ENCODE measurements around the gene TPCN2. TPM values are rescaled to one million over a fixed set of nuclear protein-coding genes. Genes with fewer than 3 reads are reported as not detected.

Gene TPCN2
- total RNA-seq, 1 donor from 2014 or later, result 31.4 TPM

GRCh38 chr11:69157156-69157821 lies 108.6 kb downstream of the TPCN2 start:
- H3K36me3 Mint-ChIP-seq (ENCODE audit: low read depth, unreplicated experiment), result no peaks in the 10 kb centered on the region
- H3K4me1 Mint-ChIP-seq (ENCODE audit: unreplicated experiment), result peaks cover 4% of the 10 kb centered on the region
- TF ChIP-seq CTCF (IDR thresholded peaks at IDR 0.05; ENCODE audit: unreplicated experiment), result no peak
- no peak overlapping the region for H3K27ac Mint-ChIP-seq (ENCODE audit: unreplicated experiment)
- no peak for DNase-seq (ENCODE audit: low spot score)
- H3K4me3 Mint-ChIP-seq (ENCODE audit: unreplicated experiment), result no peak overlapping the region
- H3K9me3 Mint-ChIP-seq (ENCODE audit: unreplicated experiment), result no peaks in the 10 kb centered on the region
- peaks cover 3% of the 10 kb centered on the region for H3K27me3 Mint-ChIP-seq (ENCODE audit: unreplicated experiment)

DNA sequence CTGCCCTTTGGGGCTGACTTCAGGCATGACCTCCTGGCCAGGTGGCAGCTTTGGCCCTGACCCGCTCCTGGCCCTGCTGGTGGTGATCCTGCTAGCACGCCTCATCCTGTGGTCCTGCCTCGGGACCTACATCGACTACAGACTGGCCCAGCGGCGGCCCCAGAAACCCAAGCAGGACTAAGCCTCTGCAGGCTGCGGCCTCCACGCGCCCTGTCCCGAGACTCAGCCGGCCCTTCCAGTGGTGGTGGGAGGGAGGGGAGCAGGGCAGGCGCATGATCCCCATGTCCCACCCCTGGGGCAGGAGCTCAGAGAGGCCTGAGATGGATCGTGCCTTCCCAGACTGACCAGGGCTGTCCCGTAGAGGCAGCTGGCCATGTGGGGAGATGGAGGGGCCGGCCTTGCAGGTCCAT lies 109.1 kb downstream of the TPCN2 start:
- Mint-ChIP-seq H3K27me3 (ENCODE audit: unreplicated experiment) (peaks cover 6% of the 10 kb centered on the region), H3K9me3 (ENCODE audit: unreplicated experiment) (no peaks in the 10 kb centered on the region), H3K36me3 (ENCODE audit: low read depth, unreplicated experiment) (no peaks in the 10 kb centered on the region), H3K27ac (ENCODE audit: unreplicated experiment) (no peak overlapping the region), H3K4me1 (ENCODE audit: unreplicated experiment) (peaks cover 4% of the 10 kb centered on the region), H3K4me3 (ENCODE audit: unreplicated experiment) (no peak overlapping the region)
- no peak for DNase-seq (ENCODE audit: low spot score)
- no peak for TF ChIP-seq CTCF (IDR thresholded peaks at IDR 0.05; ENCODE audit: unreplicated experiment)

DNA sequence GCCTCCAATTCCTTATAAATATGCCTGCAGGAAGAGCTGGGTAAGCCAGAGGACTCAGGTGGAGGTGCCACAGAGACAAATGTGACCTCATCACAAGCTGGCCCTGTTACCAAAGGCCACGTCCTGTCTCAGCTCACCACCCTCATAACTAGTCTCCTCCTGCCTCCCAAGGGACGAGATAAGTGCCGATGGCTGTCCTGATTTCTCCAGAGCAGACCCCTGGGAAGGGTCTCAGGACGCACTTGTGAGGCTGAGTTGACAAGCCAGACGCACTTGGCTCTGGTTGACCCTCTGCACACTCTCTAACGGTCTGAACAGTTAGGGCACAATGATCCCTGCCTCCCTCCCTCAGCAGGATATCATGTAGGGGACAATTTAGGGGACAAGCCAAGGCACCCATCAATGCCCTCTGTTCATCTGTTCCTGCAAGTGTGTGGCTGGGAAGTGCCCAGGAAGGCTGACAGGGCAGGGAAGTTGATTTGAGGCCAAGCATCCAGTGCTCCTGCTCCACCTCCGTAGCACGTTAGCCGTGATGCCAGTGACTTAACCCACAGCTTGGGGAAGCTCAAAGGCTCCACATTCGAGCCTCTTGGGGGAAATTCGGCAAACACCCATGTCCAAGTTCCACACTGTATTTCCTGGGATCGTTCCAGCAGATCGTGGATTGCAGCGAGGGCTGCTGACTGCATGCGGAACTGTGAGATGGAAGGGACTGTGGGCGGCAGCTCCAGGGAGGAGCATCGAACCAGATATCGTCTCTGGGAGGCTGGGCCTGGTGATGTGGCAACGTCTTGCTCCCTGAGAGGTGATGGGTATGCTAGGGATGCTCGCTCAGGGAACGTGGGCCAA lies 109.8 kb downstream of the TPCN2 start:
- DNase-seq (ENCODE audit: low spot score), result no peak
- Mint-ChIP-seq H3K36me3 (ENCODE audit: low read depth, unreplicated experiment) (no peaks in the 10 kb centered on the region), H3K9me3 (ENCODE audit: unreplicated experiment) (no peaks in the 10 kb centered on the region), H3K27me3 (ENCODE audit: unreplicated experiment) (peaks cover 6% of the 10 kb centered on the region), H3K27ac (ENCODE audit: unreplicated experiment) (no peak overlapping the region), H3K4me3 (ENCODE audit: unreplicated experiment) (no peak overlapping the region), H3K4me1 (ENCODE audit: unreplicated experiment) (peaks cover 4% of the 10 kb centered on the region)
- TF ChIP-seq CTCF (IDR thresholded peaks at IDR 0.05; ENCODE audit: unreplicated experiment), result no peak

- no peak for TF ChIP-seq CTCF (IDR thresholded peaks at IDR 0.05; ENCODE audit: unreplicated experiment)
- H3K9me3 Mint-ChIP-seq (ENCODE audit: unreplicated experiment), result no peaks in the 10 kb centered on the region
- peaks cover 4% of the 10 kb centered on the region for H3K4me1 Mint-ChIP-seq (ENCODE audit: unreplicated experiment)
- H3K27me3 Mint-ChIP-seq (ENCODE audit: unreplicated experiment), result peaks cover 5% of the 10 kb centered on the region
- H3K36me3 Mint-ChIP-seq (ENCODE audit: low read depth, unreplicated experiment), result no peaks in the 10 kb centered on the region
- no peak overlapping the region for H3K27ac Mint-ChIP-seq (ENCODE audit: unreplicated experiment)
- DNase-seq (ENCODE audit: low spot score), result no peak
- no peak overlapping the region for H3K4me3 Mint-ChIP-seq (ENCODE audit: unreplicated experiment)
Observed at GRCh38 chr11:69159150-69159852, 110.6 kb downstream of the TPCN2 start.
